SK-N-SH treated with all-trans-retinoic acid at 6 μM for 48 hours (cell line): ENCODE data around the gene LRMDA.

Experiments used
- ATAC-seq: fragments of 200-7000 bp; cut with Tn5 transposase; 3 replicates; pipeline ENCODE4 v1.9.1; 2020; ENCODE audit warnings: mild to moderate bottlenecking, moderate library complexity
- ARNTL ChIP-seq: fragments of 450-650 bp; formaldehyde crosslinking; IDR thresholded peaks from 2 replicates; pipeline ENCODE4 v1.5.0; 2020; ENCODE audit warnings: low read depth, mild to moderate bottlenecking, moderate library complexity, borderline replicate concordance
- BACH2 ChIP-seq: fragments of 250-450 bp; sonication (Bioruptor Pico); IDR thresholded peaks from 2 replicates; pipeline ENCODE4 v1.9.0; 2021; ENCODE audit warnings: mild to moderate bottlenecking, borderline replicate concordance
- CSDC2 ChIP-seq: fragments of 250-450 bp; sonication (Bioruptor Pico); IDR thresholded peaks from 2 replicates; pipeline ENCODE4 v1.5.0; 2020; ENCODE audit warnings: mild to moderate bottlenecking, moderate library complexity
- CSRNP3 ChIP-seq: fragments of 250-450 bp; sonication (Bioruptor Pico); IDR thresholded peaks from 2 replicates; pipeline ENCODE4 v1.5.1; 2021; ENCODE audit warnings: mild to moderate bottlenecking, moderate library complexity
- ESRRG ChIP-seq: fragments of 250-450 bp; sonication (Bioruptor Pico); IDR thresholded peaks from 2 replicates; pipeline ENCODE4 v1.6.1; 2021; ENCODE audit warnings: mild to moderate bottlenecking
- GLIS3 ChIP-seq: fragments of 250-450 bp; sonication (Bioruptor Pico); IDR thresholded peaks from 2 replicates; pipeline ENCODE4 v1.5.0; 2020; ENCODE audit warnings: mild to moderate bottlenecking, moderate library complexity
- ISL1 ChIP-seq: fragments of 250-450 bp; sonication (Bioruptor Pico); IDR thresholded peaks from 2 replicates; pipeline ENCODE4 v2.1.2; 2022; ENCODE audit warnings: mild to moderate bottlenecking, moderate library complexity
- OSR1 ChIP-seq: fragments of 250-450 bp; sonication (Bioruptor Pico); IDR thresholded peaks from 2 replicates; pipeline ENCODE4 v1.8.0; 2022; ENCODE audit warnings: moderate library complexity, mild to moderate bottlenecking, inconsistent platforms
- PPARA ChIP-seq: fragments of 250-450 bp; sonication (Bioruptor Pico); IDR thresholded peaks from 2 replicates; pipeline ENCODE4 v1.5.0; 2020; ENCODE audit warnings: mild to moderate bottlenecking, borderline replicate concordance
- RARB ChIP-seq: fragments of 250-450 bp; sonication (Bioruptor Pico); IDR thresholded peaks from 2 replicates; pipeline ENCODE4 v1.8.0; 2021; ENCODE audit warnings: mild to moderate bottlenecking, moderate library complexity
- SNAI2 ChIP-seq: fragments of 250-450 bp; sonication (Bioruptor Pico); IDR thresholded peaks from 2 replicates; pipeline ENCODE4 v1.5.0; 2020; ENCODE audit warnings: mild to moderate bottlenecking, moderate library complexity
- TCF4 ChIP-seq: fragments of 250-450 bp; sonication (Bioruptor Pico); IDR thresholded peaks from 2 replicates; pipeline ENCODE4 v1.8.0; 2021; ENCODE audit warnings: mild to moderate bottlenecking, moderate library complexity, borderline replicate concordance
- TOX ChIP-seq: fragments of 250-450 bp; sonication (Bioruptor Pico); IDR thresholded peaks from 2 replicates; pipeline ENCODE4 v1.8.0; 2021; ENCODE audit warnings: mild to moderate bottlenecking, moderate library complexity, borderline replicate concordance
- TSHZ2 ChIP-seq: fragments of 250-450 bp; sonication (Bioruptor Pico); IDR thresholded peaks from 2 replicates; pipeline ENCODE4 v1.5.0; 2020; ENCODE audit warnings: mild to moderate bottlenecking, moderate library complexity
- ZC3H10 ChIP-seq: fragments of 250-450 bp; sonication (Bioruptor Pico); IDR thresholded peaks from 2 replicates; pipeline ENCODE4 v1.5.1; 2021; ENCODE audit warnings: mild to moderate bottlenecking, moderate library complexity
- ZFP3 ChIP-seq: fragments of 250-450 bp; sonication (Bioruptor Pico); IDR thresholded peaks from 2 replicates; pipeline ENCODE4 v1.5.0; 2020; ENCODE audit warnings: mild to moderate bottlenecking, moderate library complexity
- ZFP30 ChIP-seq: fragments of 450-650 bp; formaldehyde crosslinking; IDR thresholded peaks from 2 replicates; pipeline ENCODE4 v1.5.0; 2022; ENCODE audit warnings: mild to moderate bottlenecking, moderate library complexity
- ZNF565 ChIP-seq: fragments of 450-650 bp; formaldehyde crosslinking; conservative IDR thresholded peaks from 2 replicates; pipeline ENCODE4 v1.5.0; 2020; ENCODE audit warnings: low read depth, mild to moderate bottlenecking, moderate library complexity
- ZNF70 ChIP-seq: fragments of 450-650 bp; formaldehyde crosslinking; IDR thresholded peaks from 2 replicates; pipeline ENCODE4 v1.5.0; 2020; ENCODE audit warnings: mild to moderate bottlenecking, moderate library complexity
- ZNF8 ChIP-seq: fragments of 450-650 bp; formaldehyde crosslinking; IDR thresholded peaks from 2 replicates; pipeline ENCODE4 v1.5.0; 2020; ENCODE audit warnings: mild to moderate bottlenecking, moderate library complexity
- TF ChIP-seq, protein P1 (sequence below): fragments of 250-450 bp; sonication (Bioruptor Pico); IDR thresholded peaks from 2 replicates; pipeline ENCODE4 v1.5.1; 2020; ENCODE audit warnings: low read depth, mild to moderate bottlenecking, moderate library complexity
- TF ChIP-seq, protein P2 (sequence below): fragments of 250-450 bp; sonication (Bioruptor Pico); IDR thresholded peaks from 2 replicates; pipeline ENCODE4 v1.8.0; 2020; ENCODE audit warnings: mild to moderate bottlenecking, moderate library complexity, borderline replicate concordance

Gene LRMDA

DNA sequence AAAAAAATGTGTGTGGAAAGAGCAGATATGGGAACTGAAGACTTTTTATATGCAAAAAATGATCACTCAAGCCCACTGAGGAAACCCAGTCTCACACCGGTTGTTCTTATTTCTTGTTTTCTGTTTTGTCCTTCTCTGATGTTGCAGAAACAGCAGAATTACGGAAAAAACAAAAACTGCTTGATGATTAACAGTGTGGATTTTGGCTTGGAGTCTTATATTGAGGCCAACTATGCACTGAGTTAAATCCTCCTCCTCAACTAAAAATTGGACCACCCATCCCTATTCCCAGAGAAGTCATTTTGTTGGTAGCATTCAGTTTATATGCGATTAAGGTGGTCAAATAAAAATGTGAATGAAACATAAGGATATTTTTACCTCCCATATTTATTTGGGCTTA lies 246.1 kb downstream of the LRMDA start:
- no peak for ATAC-seq
- no peak for TF ChIP-seq ZFP3 (CRISPR knock-in tag)
- TF ChIP-seq ZNF565 (CRISPR knock-in tag) = no peak
- TF ChIP-seq TOX = no peak
- TF ChIP-seq OSR1 (CRISPR knock-in tag) = no peak
- TF ChIP-seq, protein P1, sequence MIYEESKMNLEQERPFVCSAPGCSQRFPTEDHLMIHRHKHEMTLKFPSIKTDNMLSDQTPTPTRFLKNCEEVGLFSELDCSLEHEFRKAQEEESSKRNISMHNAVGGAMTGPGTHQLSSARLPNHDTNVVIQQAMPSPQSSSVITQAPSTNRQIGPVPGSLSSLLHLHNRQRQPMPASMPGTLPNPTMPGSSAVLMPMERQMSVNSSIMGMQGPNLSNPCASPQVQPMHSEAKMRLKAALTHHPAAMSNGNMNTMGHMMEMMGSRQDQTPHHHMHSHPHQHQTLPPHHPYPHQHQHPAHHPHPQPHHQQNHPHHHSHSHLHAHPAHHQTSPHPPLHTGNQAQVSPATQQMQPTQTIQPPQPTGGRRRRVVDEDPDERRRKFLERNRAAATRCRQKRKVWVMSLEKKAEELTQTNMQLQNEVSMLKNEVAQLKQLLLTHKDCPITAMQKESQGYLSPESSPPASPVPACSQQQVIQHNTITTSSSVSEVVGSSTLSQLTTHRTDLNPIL (CRISPR knock-in tag) = no peak

DNA sequence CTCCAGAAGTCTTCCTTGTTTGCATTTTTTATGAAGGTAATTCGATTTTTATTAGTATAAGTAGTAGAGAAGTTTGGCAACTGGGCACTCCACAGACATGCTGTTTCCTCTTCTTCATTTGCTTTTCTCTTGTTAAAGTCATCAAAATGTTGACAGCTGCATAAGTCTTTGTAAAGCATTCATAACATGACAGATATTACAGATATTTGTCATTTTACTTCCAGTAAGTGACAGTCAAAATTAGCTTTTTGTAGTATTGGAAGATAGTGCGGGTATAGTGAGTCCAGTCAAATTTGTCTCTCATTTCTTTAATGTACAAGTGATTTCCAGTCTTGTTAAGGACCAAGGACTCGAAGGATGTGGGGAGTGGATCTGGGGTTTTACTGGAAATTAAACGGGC lies 247.1 kb downstream of the LRMDA start:
- no peak for TF ChIP-seq ARNTL (CRISPR knock-in tag)
- TF ChIP-seq ZC3H10 = no peak
- TF ChIP-seq ZFP30 (CRISPR knock-in tag) = no peak
- no peak for TF ChIP-seq TCF4 (CRISPR knock-in tag)
- TF ChIP-seq PPARA (CRISPR knock-in tag) = no peak
- TF ChIP-seq, protein P1 (CRISPR knock-in tag) = no peak
- no peak for TF ChIP-seq BACH2 (CRISPR knock-in tag)
- no peak for TF ChIP-seq ISL1 (CRISPR knock-in tag)
- TF ChIP-seq, protein P2, sequence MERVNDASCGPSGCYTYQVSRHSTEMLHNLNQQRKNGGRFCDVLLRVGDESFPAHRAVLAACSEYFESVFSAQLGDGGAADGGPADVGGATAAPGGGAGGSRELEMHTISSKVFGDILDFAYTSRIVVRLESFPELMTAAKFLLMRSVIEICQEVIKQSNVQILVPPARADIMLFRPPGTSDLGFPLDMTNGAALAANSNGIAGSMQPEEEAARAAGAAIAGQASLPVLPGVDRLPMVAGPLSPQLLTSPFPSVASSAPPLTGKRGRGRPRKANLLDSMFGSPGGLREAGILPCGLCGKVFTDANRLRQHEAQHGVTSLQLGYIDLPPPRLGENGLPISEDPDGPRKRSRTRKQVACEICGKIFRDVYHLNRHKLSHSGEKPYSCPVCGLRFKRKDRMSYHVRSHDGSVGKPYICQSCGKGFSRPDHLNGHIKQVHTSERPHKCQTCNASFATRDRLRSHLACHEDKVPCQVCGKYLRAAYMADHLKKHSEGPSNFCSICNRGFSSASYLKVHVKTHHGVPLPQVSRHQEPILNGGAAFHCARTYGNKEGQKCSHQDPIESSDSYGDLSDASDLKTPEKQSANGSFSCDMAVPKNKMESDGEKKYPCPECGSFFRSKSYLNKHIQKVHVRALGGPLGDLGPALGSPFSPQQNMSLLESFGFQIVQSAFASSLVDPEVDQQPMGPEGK (CRISPR knock-in tag) = no peak
- TF ChIP-seq ZNF565 (CRISPR knock-in tag) = no peak
- no peak for TF ChIP-seq SNAI2 (CRISPR knock-in tag)
- ATAC-seq = no peak

- no peak for ATAC-seq
- TF ChIP-seq ISL1 (CRISPR knock-in tag) (no peak), TOX (no peak), ZNF8 (no peak), OSR1 (CRISPR knock-in tag) (no peak), BACH2 (CRISPR knock-in tag) (no peak), ARNTL (CRISPR knock-in tag) (no peak), CSDC2 (CRISPR knock-in tag) (no peak), ZFP3 (CRISPR knock-in tag) (no peak), SNAI2 (CRISPR knock-in tag) (no peak), ZNF565 (CRISPR knock-in tag) (no peak), ESRRG (CRISPR knock-in tag) (no peak), TCF4 (CRISPR knock-in tag) (no peak), CSRNP3 (CRISPR knock-in tag) (no peak), GLIS3 (CRISPR knock-in tag) (no peak)
- TF ChIP-seq, protein P2 (CRISPR knock-in tag) = no peak
These were observed 248.1 kb downstream of the LRMDA start for GRCh38 chr10:75679536-75679935.

DNA sequence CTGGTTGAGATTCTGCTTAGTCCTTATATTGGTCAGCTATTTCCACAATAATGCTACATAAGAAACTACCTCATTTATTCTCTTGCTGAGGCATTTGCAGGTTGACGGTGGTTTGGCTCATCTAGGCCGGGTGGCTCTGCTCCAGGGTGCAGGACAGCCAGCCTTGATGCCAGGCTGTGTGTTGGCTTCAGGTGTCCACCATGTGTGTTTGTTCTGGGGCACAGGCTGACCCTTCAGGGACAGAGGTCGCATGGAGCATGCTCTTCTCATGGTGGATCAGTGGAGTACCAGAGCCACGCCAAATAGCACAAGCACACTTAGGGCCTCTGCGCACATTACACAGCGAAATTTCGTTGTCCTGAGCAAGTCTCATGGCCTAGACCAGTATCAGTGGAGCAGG lies 249.9 kb downstream of the LRMDA start:
- no peak for TF ChIP-seq ZC3H10
- no peak for TF ChIP-seq ISL1 (CRISPR knock-in tag)
- TF ChIP-seq BACH2 (CRISPR knock-in tag) = no peak
- TF ChIP-seq ZNF565 (CRISPR knock-in tag) = no peak
- TF ChIP-seq, protein P1 (CRISPR knock-in tag) = no peak
- TF ChIP-seq CSDC2 (CRISPR knock-in tag) = no peak
- TF ChIP-seq ZNF8 = no peak
- no peak for TF ChIP-seq RARB (CRISPR knock-in tag)
- no peak for TF ChIP-seq GLIS3 (CRISPR knock-in tag)
- TF ChIP-seq TCF4 (CRISPR knock-in tag) = no peak
- TF ChIP-seq ZNF70 (CRISPR knock-in tag) = no peak
- TF ChIP-seq ZFP3 (CRISPR knock-in tag) = no peak
- no peak for TF ChIP-seq ARNTL (CRISPR knock-in tag)
- TF ChIP-seq TSHZ2 (CRISPR knock-in tag) = no peak
- no peak for ATAC-seq
